Activated CD8-positive, alpha-beta memory T cell treated with anti-CD3 and anti-CD28 coated beads, Interleukin-2, amount 50 U/mL, for 24 hours (primary cell): Measurements from ENCODE around the gene CCDC69.

Source experiments
- DNase-seq: peaks from one replicate; pipeline ENCODE4 v3.0.0-alpha.2; 2020; ENCODE audit errors: extremely low read depth

The CCDC69 gene

DNA sequence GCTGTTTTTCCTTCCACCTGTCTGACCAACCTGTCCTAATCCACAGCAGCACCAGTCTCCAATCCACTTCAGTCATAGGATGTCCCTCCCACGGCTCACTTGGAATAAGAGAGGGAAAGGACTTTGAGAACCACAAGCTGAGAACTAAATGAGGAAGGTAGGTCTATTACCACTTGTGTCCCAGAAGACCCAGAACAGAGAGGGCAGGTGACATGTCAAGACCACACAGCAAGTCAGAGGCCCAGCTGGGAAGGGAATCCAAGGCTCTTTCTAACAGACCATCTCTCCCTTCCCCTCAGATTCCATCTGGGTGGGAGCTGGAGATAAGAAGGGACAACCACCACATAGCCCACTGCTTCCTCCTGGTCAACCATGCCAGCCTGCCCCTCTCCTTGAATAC lies 81.0 kb downstream of the CCDC69 start:
- no peak for DNase-seq

DNA sequence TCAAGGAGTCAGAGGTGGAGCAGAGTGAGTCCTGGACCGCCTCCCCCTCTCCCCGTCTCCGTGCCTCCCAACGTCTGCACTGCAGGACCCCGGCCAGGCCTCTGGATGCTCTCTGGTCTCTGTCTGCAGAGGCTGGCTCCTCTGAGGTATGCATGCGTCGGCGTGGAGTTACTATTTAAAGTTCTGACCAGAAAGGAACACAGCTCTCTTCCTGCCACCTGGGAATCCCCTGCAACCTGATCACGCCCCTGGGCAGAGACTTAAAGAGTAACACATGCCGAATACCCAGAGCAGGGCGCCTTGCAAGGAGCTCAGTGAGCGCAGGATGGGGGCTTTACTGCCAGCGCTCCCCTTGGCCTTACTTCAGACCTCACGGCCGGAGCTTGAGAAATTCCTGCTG lies 82.4 kb downstream of the CCDC69 start:
- DNase-seq: no peak

DNA sequence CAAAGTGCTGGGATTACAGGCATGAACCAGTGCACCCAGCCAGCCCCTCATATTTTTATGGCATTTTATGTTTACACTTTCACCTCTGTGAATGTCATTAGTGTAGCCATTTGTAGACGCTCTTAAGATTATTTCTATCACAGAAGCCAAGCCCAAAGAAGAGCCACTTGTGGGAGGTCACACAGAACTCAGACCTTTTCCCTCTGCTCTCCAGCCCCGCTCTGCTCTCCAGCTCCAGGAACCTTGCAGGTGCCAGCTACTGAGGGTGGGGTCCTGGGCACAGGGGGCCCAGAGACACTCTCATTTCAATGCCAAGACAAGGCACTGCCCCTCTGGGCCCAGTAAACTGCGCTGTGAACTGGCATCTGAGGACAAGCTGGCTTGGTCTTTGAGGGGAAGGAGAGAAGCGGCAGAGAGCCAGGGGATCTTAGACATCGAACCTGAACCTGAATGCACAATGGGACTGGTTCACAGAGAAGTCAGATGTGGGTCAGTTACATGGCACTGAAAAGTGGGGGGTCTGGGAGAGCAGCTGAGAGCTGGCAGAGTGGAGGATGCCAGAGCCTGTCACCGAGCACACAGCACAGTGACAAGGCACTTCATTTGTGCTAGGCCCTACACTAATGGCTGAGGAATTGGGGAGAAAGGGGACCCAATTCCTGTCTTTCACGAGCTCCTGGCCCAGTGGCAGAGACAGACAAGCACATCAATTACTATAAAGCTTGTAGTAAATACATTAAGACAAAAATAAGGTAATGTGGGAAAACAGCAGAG lies 83.0 kb downstream of the CCDC69 start:
- no peak for DNase-seq

DNA sequence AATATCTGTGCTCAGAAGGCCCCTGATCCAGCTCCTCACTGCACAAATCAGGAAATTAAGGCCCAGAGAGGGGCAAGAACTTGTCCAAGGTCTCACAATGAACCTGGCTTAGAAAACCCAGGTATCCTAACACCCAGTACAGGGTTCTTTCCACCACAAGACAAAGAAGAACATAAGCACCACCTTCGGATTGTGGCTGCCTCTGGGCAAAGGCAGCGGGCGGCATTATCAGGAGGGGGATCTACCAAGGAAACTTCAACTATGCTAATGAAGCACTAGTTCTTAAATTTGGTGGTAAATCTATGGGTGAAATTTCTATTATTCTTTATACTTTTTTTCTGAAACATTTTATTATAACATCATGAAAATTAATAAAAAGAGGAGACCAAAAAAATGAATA lies 84.2 kb downstream of the CCDC69 start:
- DNase-seq: no peak

DNA sequence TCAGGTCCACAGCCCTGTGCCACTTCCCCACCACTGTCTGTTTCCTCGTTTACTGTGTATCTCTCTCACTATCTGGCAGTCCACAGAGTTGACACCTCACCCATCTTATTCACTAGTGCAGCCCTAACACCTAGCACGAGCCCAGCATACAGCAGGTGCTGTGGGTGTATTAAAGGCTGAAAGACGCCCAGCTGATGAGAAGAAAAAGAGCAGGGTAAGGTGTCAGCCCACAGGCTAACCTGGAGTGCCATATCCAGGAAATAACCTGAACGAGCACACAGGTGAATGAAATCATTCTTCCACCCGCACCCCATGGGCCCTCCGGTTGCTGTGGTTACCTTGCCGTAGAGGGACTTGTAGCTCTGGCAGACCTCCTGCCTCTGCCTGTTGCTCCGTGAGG lies 84.9 kb downstream of the CCDC69 start:
- DNase-seq: no peak

DNA sequence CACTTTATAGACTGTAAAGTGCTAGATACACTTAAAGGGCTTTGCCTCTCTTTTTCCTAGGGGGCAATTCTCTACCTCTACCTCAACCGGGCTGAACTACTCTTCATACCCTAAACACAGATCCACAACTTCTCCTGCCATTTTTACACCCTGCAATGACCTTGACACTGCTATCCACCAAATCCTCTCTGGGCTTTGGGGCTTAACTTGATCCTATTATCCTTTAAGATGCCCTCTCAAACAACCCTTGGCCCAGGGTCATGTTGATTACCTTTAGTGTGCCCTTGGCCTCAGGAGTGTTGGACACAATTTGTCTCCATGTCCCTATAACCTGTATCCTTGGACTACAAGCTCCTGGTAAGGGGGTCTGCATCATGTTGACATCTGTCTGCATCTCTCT lies 85.8 kb downstream of the CCDC69 start:
- no peak for DNase-seq

DNA sequence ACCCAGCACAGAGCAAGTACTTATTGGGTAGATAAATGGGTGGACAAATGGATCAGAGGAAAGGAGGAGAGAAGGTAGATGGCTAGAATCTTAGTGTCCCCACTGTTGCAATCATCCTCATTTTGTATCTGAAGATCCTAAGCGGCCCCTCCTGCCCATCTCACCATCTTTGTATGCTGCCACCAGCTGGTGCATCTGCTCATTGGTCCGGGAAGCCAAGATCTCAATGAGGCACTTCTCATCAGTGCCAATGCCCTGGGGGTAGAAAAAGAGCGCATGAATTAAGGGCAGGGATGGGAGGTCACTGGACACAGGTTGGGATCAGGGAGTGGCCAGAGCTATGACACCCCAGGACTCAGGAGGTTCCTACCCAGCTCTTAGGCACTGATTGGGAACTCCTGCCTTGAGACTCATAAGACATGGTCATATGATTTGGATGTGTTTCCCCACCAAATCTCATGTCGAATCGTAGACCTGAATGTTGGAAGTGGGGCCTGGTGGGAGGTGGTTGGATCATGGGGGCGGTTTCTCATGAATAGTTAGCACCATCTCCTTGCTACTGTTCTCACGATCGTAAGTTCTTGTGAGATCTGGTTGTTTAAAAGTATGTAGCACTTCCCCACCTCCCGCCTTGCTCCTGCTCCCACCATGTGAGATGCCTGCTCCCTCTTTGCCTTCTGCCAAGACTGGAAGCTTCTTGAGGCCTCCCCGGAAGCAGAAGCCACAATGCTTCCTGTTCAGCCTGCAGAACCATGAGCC lies 86.6 kb downstream of the CCDC69 start:
- DNase-seq: no peak

DNA sequence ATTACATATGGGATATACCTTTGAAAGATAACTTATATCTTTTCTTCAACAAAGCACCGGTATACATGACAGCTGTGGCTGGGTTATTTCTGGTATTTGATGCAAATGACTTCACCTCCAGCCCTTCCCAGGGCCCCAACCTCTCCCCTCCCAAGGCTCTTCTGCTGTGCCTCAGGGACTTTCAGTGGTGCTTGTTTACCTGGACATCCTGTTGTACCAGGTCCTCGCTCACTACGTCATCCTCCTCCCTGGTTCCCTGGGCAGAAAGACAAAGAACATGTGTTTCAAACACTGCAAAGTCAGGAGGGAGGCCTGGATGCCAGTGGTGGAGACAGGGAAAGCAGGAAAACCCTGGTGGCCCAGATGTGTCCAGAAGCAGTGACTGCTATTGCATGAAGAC lies 89.7 kb downstream of the CCDC69 start:
- no peak for DNase-seq

DNA sequence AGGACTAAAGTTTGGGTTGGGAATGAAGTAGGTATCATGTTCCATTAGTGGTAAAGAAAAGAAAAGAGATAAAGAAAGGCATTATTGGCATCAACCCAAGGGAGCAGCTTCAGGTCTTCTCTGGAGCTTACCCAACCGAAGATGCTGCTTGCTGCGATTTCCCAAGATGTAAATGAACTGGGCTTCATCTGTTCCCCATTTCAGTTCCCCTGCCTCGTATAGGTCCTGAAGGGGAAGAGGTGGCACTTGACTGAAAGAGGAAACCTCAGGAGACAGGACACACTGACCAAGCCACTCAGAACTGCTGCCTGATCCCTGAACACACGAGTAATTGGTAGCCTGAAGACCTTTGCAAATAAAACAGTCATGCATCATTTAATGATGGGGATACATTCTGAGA lies 90.9 kb downstream of the CCDC69 start:
- no peak for DNase-seq
